ENCODE results near the gene HTATSF1. TPM values are rescaled to one million over a fixed set of nuclear protein-coding genes. Genes with fewer than 3 reads are reported as not detected.

HTATSF1 gene
- total and polyA plus RNA-seq, 2 donors (not counting 1 experiment from before 2014, with no cell fraction given): 1.0 to 18.7 TPM

DNA sequence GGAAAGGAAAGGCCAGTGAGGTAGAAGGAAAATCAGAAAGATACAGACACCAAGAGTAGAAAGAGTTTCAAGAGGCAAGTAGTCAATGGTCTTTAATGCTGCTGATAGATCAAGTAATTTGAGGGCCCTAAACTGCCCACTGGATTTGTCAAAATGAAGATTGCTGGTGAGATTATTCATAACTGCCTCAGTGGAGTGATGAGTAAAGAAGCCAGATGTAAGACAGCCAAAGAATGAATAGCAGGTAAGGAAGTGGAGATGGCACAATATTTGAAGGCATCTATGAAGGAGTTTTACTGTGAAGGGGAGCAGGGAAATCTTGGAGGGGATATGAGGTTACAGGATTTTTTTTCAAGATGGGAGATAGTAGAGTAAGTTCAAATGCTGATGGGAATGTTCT lies 49.4 kb upstream of the HTATSF1 start:
- no peaks in the 10 kb centered on the region for H3K79me2 ChIP-seq (ENCODE audit: control insufficient read depth, insufficient read depth, low read length)
- ChIA-PET POLR2A (no interaction called here), CTCF (no interaction called here)
- no peaks in the 10 kb centered on the region for H3K27me3 ChIP-seq (replicated peaks in 1 of 4; ENCODE audit: control extremely low read depth in 1 of 4, control insufficient read depth in 3 of 4, insufficient read depth in 4 of 4, low read length in 3 of 4)
- Mint-ChIP-seq H3K27me3 (no peaks in the 10 kb centered on the region), H3K4me3 (no peak overlapping the region), H3K4me1 (no peaks in the 10 kb centered on the region), H3K9me3 (ENCODE audit: insufficient read depth) (no peaks in the 10 kb centered on the region), H3K27ac (no peak overlapping the region)
- H2AFZ ChIP-seq (ENCODE audit: insufficient read depth, low read depth, low read length, poor library complexity, severe bottlenecking): no peak overlapping the region
- H3K36me3 ChIP-seq (replicated peaks in 1 of 2; ENCODE audit: control extremely low read depth in 1 of 2, control insufficient read depth in 1 of 2, extremely low read depth in 1 of 2, insufficient read depth in 2 of 2, low read length in 1 of 2): no peaks in the 10 kb centered on the region
- H3K4me1 ChIP-seq (ENCODE audit: control insufficient read depth in 2 of 2, insufficient read depth in 2 of 2, low read length in 2 of 2): no peaks in the 10 kb centered on the region
- H3K27ac ChIP-seq (ENCODE audit: low read length in 2 of 2): no peak overlapping the region
- H3K9ac ChIP-seq (ENCODE audit: low read length): no peak overlapping the region
- DNase-seq (no peak), ATAC-seq (ENCODE audit: low read depth) (no peak)
- no peak for TF ChIP-seq EZH2 (IDR thresholded peaks at IDR 0.05; ENCODE audit: borderline replicate concordance, insufficient read depth, low read depth, low read length, poor library complexity, severe bottlenecking)
- no peak for TF ChIP-seq CTCF (IDR thresholded peaks at IDR 0.05)
- H3K4me2 ChIP-seq (replicated peaks; ENCODE audit: low read depth, low read length, poor library complexity, severe bottlenecking): no peak overlapping the region
- no peaks in the 10 kb centered on the region for H3K9me3 ChIP-seq (ENCODE audit: control extremely low read depth in 1 of 3, control insufficient read depth in 2 of 3, insufficient read depth in 1 of 3, low read length in 2 of 3)
- H4K20me1 ChIP-seq (ENCODE audit: control insufficient read depth, insufficient read depth, low read length, poor library complexity, severe bottlenecking): no peaks in the 10 kb centered on the region
- no peak overlapping the region for H3K4me3 ChIP-seq (ENCODE audit: control extremely low read depth in 1 of 5, extremely low read depth in 1 of 5, insufficient read depth in 1 of 5, low read depth in 2 of 5, low read length in 4 of 5)
- intact Hi-C loops (cut with micrococcal nuclease): no loop called here

DNA sequence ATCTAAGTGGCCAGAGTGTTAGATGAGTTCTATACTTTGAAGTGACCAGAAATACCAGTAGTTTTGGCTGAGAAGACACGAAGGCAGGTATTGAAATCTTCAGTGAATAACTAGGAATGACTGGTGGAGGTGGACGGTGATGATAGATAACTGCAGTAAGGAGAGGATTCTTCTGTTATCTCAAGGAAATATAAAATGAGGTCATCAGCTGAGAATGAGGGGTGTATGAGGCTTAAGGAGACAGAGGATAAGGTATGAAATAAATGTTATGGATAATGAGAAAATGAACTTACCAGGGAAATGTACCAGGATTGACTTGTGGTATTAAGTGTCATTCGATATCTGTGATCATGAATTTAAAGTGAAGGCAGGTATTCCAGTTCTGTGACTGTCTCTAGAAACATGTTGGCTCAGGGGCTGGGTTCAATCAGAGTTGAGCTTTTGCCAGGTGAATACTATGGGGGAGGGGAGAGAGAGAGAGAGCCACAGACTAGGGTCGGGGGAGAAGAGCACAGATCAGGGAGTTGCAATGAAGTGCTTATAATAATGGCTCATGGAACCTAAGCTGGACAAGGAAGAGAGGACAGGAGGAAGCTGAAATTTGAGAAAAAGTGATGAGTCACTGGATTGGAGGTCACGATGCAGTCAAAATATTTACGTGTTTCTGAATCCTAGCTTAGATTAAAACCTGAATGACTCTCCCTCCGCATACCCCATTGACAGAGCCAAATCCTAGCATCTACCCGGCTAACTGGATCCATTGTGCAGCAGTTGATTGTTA lies 47.2 kb upstream of the HTATSF1 start:
- Mint-ChIP-seq H3K27me3 (no peaks in the 10 kb centered on the region), H3K9me3 (ENCODE audit: insufficient read depth) (no peaks in the 10 kb centered on the region), H3K4me3 (no peak overlapping the region), H3K27ac (no peak overlapping the region), H3K4me1 (no peaks in the 10 kb centered on the region)
- no peak for ATAC-seq (ENCODE audit: low read depth)
- Histone ChIP-seq H2AFZ (ENCODE audit: insufficient read depth, low read depth, low read length, poor library complexity, severe bottlenecking) (no peak overlapping the region), H4K20me1 (ENCODE audit: control insufficient read depth, insufficient read depth, low read length, poor library complexity, severe bottlenecking) (no peaks in the 10 kb centered on the region), H3K27me3 (replicated peaks in 1 of 4; ENCODE audit: control extremely low read depth in 1 of 4, control insufficient read depth in 3 of 4, insufficient read depth in 4 of 4, low read length in 3 of 4) (no peaks in the 10 kb centered on the region), H3K27ac (ENCODE audit: low read length in 2 of 2) (no peak overlapping the region), H3K9me3 (ENCODE audit: control extremely low read depth in 1 of 3, control insufficient read depth in 2 of 3, insufficient read depth in 1 of 3, low read length in 2 of 3) (no peaks in the 10 kb centered on the region), H3K4me2 (replicated peaks; ENCODE audit: low read depth, low read length, poor library complexity, severe bottlenecking) (no peak overlapping the region), H3K36me3 (replicated peaks in 1 of 2; ENCODE audit: control extremely low read depth in 1 of 2, control insufficient read depth in 1 of 2, extremely low read depth in 1 of 2, insufficient read depth in 2 of 2, low read length in 1 of 2) (no peaks in the 10 kb centered on the region), H3K79me2 (ENCODE audit: control insufficient read depth, insufficient read depth, low read length) (no peaks in the 10 kb centered on the region), H3K4me1 (ENCODE audit: control insufficient read depth in 2 of 2, insufficient read depth in 2 of 2, low read length in 2 of 2) (no peaks in the 10 kb centered on the region), H3K9ac (ENCODE audit: low read length) (no peak overlapping the region), H3K4me3 (ENCODE audit: control extremely low read depth in 1 of 5, extremely low read depth in 1 of 5, insufficient read depth in 1 of 5, low read depth in 2 of 5, low read length in 4 of 5) (no peak overlapping the region)
- intact Hi-C loops (cut with micrococcal nuclease): no loop called here
- WGBS (ENCODE audit: insufficient coverage): 93% methylated on average over 2 of the region's 8 CpGs
- TF ChIP-seq EZH2 (IDR thresholded peaks at IDR 0.05; ENCODE audit: borderline replicate concordance, insufficient read depth, low read depth, low read length, poor library complexity, severe bottlenecking) (no peak), CTCF (IDR thresholded peaks at IDR 0.05) (no peak)
- no peak for DNase-seq
- POLR2A ChIA-PET: no interaction called here
- CTCF ChIA-PET: no interaction called here
